ENCODE data around the gene PLIN4.

- no peak for TF ChIP-seq MAFG (tag; conservative IDR thresholded peaks at IDR 0.05)
- TF ChIP-seq TRIM25 (IDR thresholded peaks at IDR 0.05; ENCODE audit: borderline replicate concordance), result no peak
Measured at GRCh38 chr19:4499318-4499717, 19.0 kb downstream of the PLIN4 start.

Measured in K562 (cell line).